Measurements from ENCODE around the gene TEN1.
A peak's percentile ranks its signal among the peaks of the same experiment; 100 is the strongest.

TEN1 gene

DNA sequence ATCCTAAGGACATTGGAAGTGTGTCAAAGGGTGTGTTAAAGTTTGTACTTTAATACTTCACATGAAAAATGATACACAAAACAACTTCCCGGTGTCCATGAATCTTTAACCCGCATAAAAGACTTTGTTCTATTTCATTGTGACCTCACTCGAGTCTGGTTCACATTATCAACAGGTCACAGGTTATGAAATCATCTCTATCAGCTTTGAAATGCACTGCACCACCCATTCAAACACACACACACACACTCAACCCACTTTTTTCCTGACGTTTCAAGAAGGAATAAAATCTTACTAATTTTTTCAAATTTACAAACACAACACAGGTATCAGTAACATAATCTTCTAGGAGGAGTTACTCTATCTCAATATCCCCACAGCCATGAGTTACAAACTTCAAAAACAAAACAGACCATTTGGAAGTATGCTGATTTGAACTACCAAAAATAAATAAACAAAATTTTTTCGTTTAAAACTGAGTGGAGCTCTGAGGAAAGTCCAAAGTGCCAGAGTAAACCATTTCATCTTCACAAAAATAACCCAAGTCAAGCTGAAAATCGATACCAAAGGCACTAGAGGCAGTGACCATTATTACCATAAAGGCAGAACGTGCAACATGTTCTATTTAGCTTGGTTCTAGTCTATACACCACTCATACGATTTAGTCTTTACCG lies 2.7 kb upstream of the TEN1 start:
- no peak for DNase-seq (ENCODE audit: low spot score)

DNA sequence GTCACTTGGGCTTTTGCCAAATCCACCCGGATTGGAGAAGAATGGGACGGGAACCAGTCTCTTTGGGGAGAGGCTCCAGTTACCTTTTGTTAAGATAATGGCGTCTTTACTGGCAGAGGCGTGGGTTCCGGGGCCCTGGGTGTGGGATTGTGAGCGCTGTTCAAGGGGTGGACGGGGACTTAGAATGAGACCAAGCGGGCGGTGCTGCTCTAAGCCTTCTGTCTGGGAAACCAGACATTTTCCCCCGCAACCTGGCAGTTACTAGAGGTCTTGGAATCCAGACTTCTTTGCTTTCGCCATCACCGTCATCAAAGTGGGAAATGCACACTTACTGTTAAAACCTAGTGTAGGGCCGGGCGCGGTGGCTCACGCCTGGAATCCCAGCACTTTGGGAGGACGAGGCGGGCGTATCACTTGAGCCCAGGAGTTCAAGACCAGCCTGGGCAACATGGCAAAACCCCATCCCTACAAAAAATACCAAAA lies 706 bp downstream of the TEN1 start:
- no peak for DNase-seq (ENCODE audit: low spot score)

DNA sequence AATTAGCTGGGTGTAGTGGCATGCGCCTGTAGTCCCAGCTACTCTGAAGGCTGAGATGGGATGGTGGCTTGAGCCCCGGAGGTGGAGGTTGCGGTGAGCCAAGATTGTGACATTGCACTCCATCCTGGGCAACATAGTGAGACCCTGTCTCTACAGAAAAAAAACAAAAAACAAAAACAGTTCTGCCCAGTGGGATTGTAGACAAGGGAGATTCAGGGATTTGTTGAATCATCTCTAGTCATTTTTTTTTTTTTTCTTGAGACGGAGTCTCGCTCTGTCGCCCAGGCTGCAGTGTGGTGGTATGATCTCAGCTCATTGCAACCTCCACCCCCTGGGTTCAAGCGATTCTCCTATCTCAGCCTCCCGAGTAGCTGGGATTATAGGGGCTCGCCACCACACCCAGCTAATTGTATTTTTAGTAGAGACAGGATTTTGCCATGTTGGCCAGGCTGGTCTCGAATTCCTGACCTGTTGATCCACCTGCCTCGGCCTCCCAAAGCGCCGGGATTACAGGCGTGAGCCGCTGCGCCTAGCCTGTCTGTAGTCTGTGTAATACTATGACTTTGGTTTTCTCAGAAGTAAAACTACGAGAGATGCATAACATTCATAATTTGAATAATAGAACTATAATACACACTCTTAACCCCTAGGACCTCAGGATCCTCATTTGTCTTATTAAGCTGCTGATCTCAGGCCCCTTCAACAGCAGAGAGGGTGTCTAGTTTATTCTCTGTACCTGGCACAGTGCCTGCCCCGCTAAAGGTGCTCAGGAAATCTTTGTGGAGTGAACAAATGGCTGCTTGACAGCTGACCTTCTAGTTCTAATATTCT lies 1.4 kb downstream of the TEN1 start:
- no peak for DNase-seq (ENCODE audit: low spot score)

DNA sequence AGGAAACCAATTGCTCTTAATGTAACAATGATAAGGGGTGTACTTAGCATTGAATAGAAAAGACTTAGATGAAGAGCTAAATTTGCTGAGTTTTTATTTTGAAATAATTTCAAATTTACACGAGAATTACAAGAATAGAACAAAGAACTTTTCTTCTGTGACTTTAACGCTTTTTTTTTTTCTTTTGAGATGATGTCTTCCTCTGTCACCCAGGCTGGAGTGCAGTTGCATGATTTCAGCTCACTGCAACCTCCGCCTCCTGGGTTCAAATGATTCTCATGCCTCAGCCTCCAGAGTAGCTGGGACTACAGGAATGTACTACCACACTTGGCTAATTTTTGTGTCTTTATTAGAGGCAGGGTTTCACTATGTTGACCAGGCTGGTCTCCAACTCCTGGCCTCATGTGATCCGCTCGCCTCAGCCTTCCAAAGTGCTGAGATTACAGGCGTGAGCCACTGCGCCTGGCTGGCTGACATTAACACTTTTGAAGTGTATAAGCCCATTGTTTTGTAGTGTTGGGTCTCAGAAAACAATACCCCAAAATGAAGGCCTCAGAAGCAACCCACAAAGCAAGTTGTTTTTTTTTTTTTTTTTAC lies 2.1 kb downstream of the TEN1 start:
- no peak for DNase-seq (ENCODE audit: low spot score)

DNA sequence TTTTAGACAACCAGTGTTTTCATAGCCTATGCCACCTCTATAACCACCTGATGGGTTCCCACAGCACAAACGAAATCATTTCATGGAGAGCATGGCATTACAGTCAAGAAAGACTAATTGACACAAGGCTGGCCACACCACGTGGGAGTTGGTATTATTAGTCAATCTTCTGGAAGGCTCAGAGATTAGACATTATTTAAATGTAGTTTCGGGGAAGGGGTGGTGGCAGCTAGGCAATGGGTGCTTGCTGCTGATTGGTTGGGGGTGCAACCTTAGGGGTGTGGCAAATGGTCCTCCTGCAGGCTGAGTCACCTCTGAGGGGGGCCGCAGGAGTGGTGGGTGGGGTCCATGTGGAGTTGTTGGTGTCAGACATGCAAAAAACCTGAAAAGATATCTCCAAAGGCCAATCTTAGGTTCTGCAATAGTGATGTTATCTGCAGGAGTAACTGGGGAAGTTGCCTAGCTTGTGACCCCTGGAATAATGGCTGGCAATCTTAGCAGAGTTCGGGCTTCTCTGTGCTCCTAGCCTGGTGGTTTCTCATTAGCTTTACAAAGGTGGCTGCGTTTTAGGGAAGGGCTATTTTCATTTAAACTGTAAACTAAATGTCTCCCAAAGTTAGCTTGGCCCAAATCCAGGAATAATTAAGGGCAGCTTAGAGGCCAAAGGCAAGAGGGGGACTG lies 4.6 kb downstream of the TEN1 start:
- peak; percentile 20 for DNase-seq (ENCODE audit: low spot score)

DNA sequence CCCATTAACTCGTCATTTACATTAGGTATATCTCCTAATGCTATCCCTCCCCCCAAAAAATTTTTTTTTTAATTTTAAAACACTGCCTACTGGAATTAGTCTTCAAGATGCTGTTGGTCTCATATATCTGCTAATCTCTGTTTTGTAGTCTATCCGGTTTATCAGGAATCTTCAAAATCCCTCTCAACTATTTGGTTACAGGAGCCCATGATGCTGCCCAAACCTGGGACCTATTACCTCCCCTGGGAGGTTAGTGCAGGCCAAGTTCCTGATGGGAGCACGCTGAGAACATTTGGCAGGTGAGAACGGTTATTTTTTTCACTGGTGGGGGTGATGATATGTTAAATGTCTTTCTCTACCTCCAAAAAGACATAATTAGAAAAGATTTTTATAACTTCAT lies 6.9 kb downstream of the TEN1 start:
- DNase-seq (ENCODE audit: low spot score), result no peak

DNA sequence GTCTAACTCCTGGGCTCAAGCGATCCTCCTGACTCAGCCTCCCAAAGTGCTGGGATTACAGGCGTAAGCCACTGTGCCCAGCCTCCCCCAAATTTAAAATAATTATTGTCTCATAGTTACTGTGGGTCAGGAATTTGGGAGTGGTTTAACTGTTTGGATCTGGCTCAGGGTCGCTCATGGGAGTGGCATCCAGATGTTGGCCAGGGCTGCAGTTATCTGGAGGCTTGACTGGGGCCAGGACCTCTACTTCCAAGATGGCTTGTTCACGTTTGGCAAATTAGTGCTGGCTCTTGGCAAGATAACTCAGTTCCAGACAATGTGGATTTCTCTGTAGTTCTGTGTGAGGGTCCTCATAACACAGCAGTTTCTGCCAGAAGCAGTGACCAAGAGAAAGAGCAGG lies 8.0 kb downstream of the TEN1 start:
- no peak for DNase-seq (ENCODE audit: low spot score)

DNA sequence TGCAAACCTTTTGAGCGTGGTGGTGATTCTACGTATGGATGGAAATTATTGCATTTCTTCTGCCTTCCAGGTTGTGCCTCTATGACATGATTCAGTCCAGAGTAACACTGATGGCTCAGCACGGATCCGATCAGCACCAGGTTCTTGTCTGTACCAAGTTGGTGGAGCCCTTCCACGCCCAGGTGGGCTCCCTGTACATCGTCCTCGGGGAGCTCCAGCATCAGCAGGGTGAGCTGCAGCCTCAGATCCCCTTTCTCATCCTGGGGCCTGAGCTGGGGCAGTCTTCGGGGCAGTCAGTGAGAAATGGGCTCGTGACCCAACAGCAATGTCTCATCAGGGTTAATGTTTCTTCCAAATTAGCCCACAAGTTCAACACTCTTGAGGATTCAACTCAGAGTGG lies 12.4 kb downstream of the TEN1 start:
- no peak for DNase-seq (ENCODE audit: low spot score)

DNA sequence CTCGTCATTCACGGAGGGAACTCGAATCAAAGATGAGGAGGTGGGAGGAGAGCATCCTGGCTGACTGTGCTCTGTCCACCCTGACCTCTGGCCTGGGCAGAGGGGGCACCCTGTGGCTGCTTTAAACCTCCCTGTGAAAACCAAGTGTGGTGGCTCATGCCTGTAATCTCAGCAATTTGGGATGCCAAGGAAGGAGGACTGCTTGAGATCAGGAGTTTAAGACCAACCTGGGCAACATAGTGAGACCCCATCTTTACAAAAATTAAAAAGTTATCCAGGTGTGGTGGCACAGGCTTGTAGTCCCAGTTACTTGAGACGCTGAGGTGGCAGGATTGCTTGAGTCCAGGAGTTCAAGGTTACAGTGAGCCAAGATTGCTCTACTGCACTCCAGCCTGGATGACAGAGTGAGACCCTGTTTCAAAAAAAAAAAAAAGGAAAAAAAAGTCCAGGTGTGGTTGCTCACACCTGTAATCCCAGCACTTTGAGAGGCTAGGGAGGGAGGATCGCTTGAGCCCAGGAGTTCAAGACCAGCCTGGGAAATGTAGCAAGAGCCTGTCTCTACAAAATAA lies 15.8 kb downstream of the TEN1 start:
- no peak for DNase-seq (ENCODE audit: low spot score)

DNA sequence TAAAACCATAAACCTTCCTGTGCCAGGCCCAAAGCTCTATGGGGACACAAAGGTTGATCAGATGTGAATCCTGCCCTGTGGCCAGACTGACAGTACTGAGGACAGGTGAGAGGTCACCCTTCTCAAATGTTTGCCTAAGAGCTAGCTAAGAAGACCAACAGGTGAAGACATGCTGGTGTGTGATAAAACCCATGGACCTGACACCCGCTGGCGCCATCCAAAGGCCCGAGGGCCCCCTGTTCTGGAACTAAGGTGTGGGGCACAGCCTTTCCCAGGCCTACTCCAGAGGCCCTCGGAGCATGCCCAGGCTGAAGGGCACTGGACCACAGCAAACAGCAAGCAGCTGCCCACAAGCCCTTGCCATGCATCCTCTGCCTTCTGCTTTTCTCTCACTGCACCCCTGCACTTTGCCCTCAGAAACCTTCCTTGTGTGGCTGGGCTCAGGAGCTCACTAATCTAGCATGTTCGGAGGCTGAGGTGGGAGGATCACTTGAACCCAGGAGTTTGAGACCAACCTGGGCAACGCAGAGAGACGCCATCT lies 16.4 kb downstream of the TEN1 start:
- no peak for DNase-seq (ENCODE audit: low spot score)

DNA sequence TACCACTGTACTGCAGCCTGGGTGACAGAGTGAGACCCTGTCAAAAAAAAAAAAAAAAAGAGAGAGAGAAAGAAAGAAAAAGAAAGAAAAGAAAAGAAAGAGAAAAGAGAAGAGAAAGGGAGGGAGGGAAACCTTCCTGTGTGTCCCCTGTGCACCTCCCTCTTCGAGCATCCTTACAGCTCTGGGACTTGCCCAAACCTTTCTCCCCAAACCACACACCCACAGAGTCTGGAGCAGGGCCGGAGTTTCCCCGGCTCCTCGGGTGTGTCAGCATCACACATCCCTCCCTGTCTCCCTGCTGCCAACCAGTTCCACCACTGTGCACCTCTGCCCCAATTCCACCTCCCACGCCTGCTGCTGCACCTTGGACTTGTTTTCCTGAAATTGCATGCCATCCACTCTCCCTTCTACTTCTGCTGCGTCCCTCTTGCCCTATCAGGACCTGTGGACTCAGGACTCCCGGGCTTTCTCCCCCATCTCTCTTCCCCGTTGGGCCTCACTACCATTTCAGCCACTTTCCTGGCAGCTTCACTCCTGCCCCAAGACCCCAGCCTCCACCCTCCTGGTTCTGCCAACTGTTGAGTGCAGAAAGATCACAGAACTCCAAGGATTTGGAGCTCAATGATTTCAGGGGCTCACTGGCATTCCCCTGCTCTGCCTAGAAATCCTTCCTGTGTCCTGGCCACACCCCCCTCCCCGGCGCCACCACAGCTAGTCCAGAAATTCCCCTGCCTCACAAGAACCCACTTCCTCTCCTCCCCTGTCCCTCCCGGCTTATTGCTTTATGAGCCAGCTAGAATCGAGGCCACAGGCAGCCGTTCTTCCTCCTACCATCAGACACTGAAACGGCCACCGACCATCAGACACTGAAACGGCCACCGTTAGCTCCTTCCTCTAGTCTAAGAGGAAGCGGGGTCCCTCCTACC lies 17.9 kb downstream of the TEN1 start:
- peak; percentile 89 for DNase-seq (ENCODE audit: low spot score)

DNA sequence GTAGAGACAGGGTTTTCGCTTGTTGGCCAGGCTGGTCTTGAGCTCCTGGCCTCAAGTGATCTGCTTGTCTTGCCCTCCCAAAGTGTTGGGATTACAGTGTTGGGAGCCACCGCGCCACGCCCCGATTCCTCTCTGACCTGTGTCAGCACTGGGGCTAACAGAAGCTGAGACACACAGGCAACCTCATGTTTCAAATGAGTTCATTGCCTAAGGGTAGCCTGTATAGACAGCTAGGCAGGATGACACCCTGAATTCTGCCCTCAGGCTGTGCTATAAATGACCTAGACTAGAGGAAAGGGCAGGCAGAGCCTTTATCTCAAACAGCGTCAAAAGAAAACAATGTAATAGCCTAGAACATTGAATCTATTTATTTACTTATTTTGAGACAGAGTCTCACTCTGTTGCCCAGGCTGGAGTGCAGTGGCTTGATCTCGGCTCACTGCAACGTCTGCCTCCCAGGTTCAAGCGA lies 19.3 kb downstream of the TEN1 start:
- no peak for DNase-seq (ENCODE audit: low spot score)

DNA sequence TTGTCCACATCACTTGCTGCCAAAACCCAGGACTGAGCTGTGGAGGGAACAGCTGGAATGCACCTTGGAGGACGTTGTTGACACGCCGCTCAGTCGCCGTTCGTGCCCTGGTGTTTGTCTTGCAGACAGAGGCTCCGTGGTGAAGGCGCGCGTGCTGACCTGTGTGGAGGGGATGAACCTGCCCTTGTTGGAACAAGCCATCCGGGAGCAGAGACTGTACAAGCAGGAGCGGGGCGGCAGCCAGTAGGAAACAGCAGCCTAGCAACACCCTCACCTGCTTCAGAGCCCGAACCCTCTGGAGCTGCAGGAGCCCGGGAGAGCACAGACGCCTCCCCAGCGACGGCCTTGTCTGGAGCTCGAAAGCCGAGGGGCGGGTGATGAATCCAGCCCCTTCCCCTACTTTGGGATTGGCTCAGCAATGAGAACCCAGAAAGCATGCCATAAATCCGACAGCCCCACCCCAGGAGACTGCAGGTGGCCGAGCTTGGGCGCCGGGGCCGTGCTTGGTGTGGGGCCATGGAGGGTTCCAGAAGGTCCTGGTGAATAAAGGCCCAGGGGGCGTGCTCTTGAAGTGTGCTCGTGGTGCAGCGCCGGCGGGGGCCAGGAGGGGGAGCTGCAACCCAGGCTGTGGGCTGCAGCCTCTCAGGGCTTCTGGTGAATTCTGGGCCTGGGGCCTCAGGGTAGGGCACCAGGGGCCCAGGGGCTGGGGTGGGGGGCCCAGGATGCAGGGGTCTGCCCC lies 21.1 kb downstream of the TEN1 start:
- DNase-seq (ENCODE audit: low spot score), result no peak

DNA sequence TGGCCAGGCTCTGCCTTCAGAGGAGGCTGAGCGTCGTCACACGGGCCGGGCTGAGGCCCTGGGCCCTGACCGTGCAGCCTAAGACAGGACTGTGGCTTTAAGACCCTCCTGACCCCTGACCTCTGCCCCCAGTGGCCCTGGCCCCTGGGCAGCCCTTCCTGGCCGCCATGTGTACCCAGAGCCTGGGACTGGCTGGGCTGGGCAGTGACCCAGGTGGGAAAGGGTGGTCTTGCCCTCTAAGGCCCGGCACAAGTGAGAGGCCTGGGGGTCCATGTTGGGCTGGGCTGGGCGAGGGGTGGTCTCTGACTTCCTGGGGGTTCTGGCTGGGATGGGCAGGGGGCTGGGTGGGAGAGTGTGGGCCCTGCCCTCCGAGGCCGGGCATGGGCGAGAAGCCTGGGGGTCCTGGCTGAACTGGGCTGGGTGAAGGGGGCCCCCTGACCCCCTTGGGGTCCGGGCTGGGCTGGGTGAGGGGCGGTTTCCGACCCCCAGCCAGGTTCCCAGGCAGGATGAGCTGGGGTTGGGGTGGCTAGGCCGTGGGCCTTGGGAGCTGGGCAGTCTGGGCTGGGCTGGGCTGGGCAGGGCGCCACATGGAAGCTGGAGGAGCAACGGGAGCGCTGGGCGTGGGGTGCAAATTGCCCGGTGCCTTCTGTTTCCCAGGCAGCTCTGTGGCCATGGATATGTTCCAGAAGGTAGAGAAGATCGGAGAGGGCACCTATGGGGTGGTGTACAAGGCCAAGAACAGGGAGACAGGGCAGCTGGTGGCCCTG lies 21.9 kb downstream of the TEN1 start, which contains the start of gene CDK3:
Gene CDK3 (plus strand): TSS at position 101 of the 767 bp plus-strand sequence. CDS start 571 bp downstream, at position 672.
- DNase-seq (ENCODE audit: low spot score), result no peak

DNA sequence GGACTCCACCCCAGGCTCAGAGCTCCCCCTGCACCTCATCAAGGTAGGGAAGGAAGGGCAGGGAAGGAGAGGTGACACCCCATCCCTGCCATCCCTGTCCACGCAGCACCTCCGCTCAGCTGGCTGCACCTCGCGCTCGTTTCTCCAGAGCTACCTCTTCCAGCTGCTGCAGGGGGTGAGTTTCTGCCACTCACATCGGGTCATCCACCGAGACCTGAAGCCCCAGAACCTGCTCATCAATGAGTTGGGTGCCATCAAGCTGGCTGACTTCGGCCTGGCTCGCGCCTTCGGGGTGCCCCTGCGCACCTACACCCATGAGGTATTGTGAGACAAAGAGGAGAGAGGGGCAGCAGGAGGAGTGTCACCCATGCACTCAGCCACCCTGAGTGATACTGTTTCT lies 23.1 kb downstream of the TEN1 start:
- no peak for DNase-seq (ENCODE audit: low spot score)

DNA sequence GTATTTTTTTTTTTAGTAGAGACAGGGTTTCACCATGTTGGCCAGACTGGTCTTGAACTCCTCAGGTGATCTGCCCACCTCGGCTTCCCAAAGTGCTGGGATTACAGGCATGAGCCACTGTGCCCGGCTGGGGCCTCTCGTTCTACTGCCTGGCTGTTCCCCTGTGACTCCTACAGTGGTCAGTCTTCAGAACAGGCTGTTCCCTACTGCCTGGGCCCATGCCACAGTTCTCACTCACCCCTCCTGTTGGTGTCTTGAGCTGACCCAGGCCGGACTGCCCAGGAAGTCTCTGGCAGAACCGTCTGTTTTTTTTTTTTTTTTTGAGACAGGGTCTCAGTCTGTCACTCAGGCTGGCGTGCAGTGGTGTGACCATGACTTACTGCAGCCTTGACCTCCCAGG lies 24.9 kb downstream of the TEN1 start:
- no peak for DNase-seq (ENCODE audit: low spot score)

DNA sequence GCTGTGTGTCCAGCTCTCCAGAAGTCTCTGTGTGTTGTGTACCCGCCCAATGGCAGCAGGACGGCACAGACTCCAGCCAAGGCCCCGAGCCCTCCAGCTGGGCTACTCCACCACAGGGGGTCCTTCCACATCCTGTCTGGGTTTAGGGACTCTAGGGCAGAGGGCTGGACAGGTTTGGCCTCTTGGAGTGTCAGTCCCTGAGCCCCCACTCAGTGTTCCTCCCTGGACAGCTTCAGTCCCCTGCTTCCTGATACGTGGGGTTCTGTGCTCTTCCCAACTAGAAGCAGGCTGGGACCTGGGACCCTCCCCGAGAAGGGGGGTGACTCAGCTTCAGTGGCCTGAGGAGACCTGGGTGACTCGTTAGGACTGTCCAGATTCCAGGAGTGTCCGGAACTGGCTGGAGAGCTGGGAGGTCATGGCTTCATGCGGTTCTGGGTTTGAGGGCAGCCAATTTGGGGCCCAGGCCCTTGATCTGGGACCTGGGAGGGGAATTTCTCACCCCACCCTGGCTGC lies 25.8 kb downstream of the TEN1 start:
- no peak for DNase-seq (ENCODE audit: low spot score)

DNA sequence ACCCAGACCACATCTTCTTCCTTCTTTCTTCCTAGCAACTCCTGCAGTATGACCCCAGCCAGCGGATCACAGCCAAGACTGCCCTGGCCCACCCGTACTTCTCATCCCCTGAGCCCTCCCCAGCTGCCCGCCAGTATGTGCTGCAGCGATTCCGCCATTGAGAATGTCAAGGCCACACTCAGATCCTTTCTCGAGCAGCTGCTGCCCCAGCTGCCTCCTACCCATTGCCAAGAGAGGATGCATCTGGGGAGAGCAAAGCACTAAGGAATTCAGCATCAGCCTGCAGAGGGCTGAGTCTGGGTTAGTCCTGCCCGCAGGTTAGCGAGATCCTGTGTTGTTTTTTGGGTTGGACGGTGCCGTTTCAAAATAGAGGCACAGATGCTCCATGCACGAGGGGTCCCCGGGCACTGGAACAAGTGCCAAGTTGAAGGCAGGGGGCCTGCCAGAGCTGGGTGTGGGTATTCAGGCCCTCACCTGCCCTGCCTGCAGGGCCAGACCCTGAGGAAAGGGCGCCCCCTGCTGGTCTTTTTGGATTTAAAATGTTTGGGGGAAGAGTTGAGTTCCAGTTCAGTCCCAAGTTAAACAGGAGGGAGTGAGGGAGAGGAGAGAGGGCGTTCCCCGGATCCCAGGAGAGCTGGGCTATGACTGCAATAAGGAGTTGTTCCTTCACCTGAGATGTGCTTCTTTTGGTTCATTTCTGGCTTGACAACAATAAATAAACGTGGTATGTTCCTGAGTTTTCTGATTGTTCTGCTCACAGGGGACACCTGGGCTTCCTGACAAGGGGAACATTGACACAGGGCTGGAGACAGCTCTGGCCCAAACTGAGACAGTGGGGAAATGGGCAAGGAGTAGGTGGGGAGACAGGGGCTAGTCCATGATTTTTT lies 26.5 kb downstream of the TEN1 start:
- peak; percentile 55 for DNase-seq (ENCODE audit: low spot score)

All from SW480 (cell line).